Thyroid gland (tissue), 4 donors: Measurements from ENCODE around the gene RCAN2. TPM values are rescaled to one million over a fixed set of nuclear protein-coding genes. Genes with fewer than 3 reads are reported as not detected.

ENCODE experiments used
- DNase-seq, 2 donors: peaks; one replicate each; pipeline ENCODE4 v3.0.0-alpha.2; 2019
- H3K27ac ChIP-seq, 3 donors: fragments of 200-600 bp; sonication (generic); 1 replicate in 2 of 3; 2 replicates in 1 of 3; pipeline ENCODE4 v1.5.1; 2016 to 2019; ENCODE audit warnings: mild to moderate bottlenecking in 1 of 3, moderate library complexity in 1 of 3
- H3K27me3 ChIP-seq: fragments of 200-600 bp; sonication (generic); one replicate; pipeline ENCODE4 v1.5.1; 2019
- H3K36me3 ChIP-seq, 2 donors: fragments of 200-600 bp; sonication (generic); one replicate each; pipeline ENCODE4 v1.5.1; 2016 to 2019
- H3K4me1 ChIP-seq, 2 donors: fragments of 200-600 bp; sonication (generic); one replicate each; pipeline ENCODE4 v1.5.1; 2017 to 2019
- H3K4me3 ChIP-seq, 3 donors: fragments of 200-600 bp; sonication (generic); replicated peaks in 1 of 3; 1 replicate in 2 of 3; 2 replicates in 1 of 3; pipeline ENCODE4 v1.5.1; 2016; ENCODE audit warnings: mild to moderate bottlenecking in 1 of 3
- H3K9me3 ChIP-seq: fragments of 200-600 bp; sonication (generic); one replicate; pipeline ENCODE4 v1.5.1; 2017
- CTCF ChIP-seq, 6 experiments: fragments of 200-600 bp in 3 of 6; fragments of 450-650 bp in 3 of 6; sonication (generic) in 3 of 6; IDR thresholded peaks; one replicate each; pipeline ENCODE4 v1.5.1; 2016 to 2019; ENCODE audit warnings: antibody characterized with exemption in 6 of 6, mild to moderate bottlenecking in 2 of 6, inconsistent platforms in 1 of 6, moderate library complexity in 1 of 6
- POLR2A ChIP-seq, 2 donors: fragments of 450-650 bp; IDR thresholded peaks; one replicate each; pipeline ENCODE4 v1.6.1; 2017; ENCODE audit warnings: antibody characterized with exemption in 2 of 2, mild to moderate bottlenecking in 2 of 2, moderate library complexity in 1 of 2
- WGBS, 2 donors: methylation state at CpG; one replicate each; pipeline ENCODE4 v1.1.5; 2017; 5-methylcytosine and 5-hydroxymethylcytosine counted together
- intact Hi-C: fragments of 100-400 bp; cut with DNase I; formaldehyde crosslinking; loops from one replicate; pipeline ENCODE4 v1.15.1; 2023
- total RNA-seq, 4 donors: library from RNA; depleted of rRNA; stranded (reverse); fragments of >200 nt; gene quantifications; one replicate each; pipeline ENCODE4 v1.2.3, GENCODE V29; 2016

RCAN2 gene
- total RNA-seq, 4 donors from 2014 or later, result 14.0 to 33.2 (median 23.3) TPM

- Histone ChIP-seq H3K9me3 (no peaks in the 10 kb centered on the region), H3K36me3 (no peaks in the 10 kb centered on the region), H3K4me3 (no peak overlapping the region), H3K4me1 (no peaks in the 10 kb centered on the region), H3K27ac (peak overlapping the region in 1 of 3 donors; percentile 46), H3K27me3 (no peaks in the 10 kb centered on the region)
- WGBS, 2 donors, result 70 to 83% methylated on average over 2 of the region's 2 CpGs
- no peak for TF ChIP-seq CTCF (IDR thresholded peaks at IDR 0.05)
- TF ChIP-seq POLR2A (IDR thresholded peaks at IDR 0.05), result no peak
- DNase-seq, result no peak
- intact Hi-C loops, result no loop called here
Measured at GRCh38 chr6:46234156-46234556, 257.1 kb downstream of the RCAN2 start.

- no peak for DNase-seq
- WGBS, 2 donors, result 97 to 98% methylated on average over 3 of the region's 3 CpGs
- Histone ChIP-seq H3K9me3 (no peaks in the 10 kb centered on the region), H3K4me3 (no peak overlapping the region), H3K4me1 (no peaks in the 10 kb centered on the region), H3K36me3 (no peaks in the 10 kb centered on the region), H3K27ac (no peak overlapping the region), H3K27me3 (no peaks in the 10 kb centered on the region)
- no peak for TF ChIP-seq POLR2A (IDR thresholded peaks at IDR 0.05)
- intact Hi-C loops, result no loop called here
Measured at GRCh38 chr6:46233129-46233528, 258.1 kb downstream of the RCAN2 start.

- H3K36me3 ChIP-seq, result no peaks in the 10 kb centered on the region
- WGBS, 2 donors, result 52 to 78% methylated on average over 1 of the region's 1 CpG
- peaks cover 7 to 8% of the 10 kb centered on the region in 2 donors for H3K4me1 ChIP-seq
- H3K27me3 ChIP-seq, result no peaks in the 10 kb centered on the region
- no peak for DNase-seq
- H3K9me3 ChIP-seq, result no peaks in the 10 kb centered on the region
- no peak overlapping the region for H3K4me3 ChIP-seq
- intact Hi-C loops, result loop anchor here (5.0 kb wide), 1 partner anchor 185 kb away; no protein-coding TSS in a partner anchor
- H3K27ac ChIP-seq, result no peak overlapping the region
- no peak for TF ChIP-seq POLR2A (IDR thresholded peaks at IDR 0.05)
- no peak for TF ChIP-seq CTCF (IDR thresholded peaks at IDR 0.05)
Measured at GRCh38 chr6:46222286-46222685, 269.0 kb downstream of the RCAN2 start.

GRCh38 chr6:46221222-46221793, 269.9 kb downstream of the RCAN2 start:
- no peaks in the 10 kb centered on the region for H3K9me3 ChIP-seq
- H3K4me3 ChIP-seq, result no peak overlapping the region
- peaks cover 7 to 8% of the 10 kb centered on the region in 2 donors for H3K4me1 ChIP-seq
- H3K36me3 ChIP-seq, result no peaks in the 10 kb centered on the region
- 53 to 55% methylated on average over 4 of the region's 4 CpGs for WGBS, 2 donors
- TF ChIP-seq POLR2A (IDR thresholded peaks at IDR 0.05) (no peak), CTCF (IDR thresholded peaks at IDR 0.05) (peak; percentile 51 to 95 (median 77))
- H3K27me3 ChIP-seq, result no peaks in the 10 kb centered on the region
- peak in 1 of 2 donors; percentile 2 for DNase-seq
- H3K27ac ChIP-seq, result no peak overlapping the region
- intact Hi-C loops, result loop anchor here (5.0 kb wide), 1 partner anchor 186 kb away; no protein-coding TSS in a partner anchor

- Histone ChIP-seq H3K4me3 (no peak overlapping the region), H3K4me1 (peaks cover 7 to 8% of the 10 kb centered on the region in 2 donors), H3K36me3 (no peaks in the 10 kb centered on the region), H3K27me3 (no peaks in the 10 kb centered on the region), H3K27ac (no peak overlapping the region), H3K9me3 (no peaks in the 10 kb centered on the region)
- no peak for DNase-seq
- TF ChIP-seq POLR2A (IDR thresholded peaks at IDR 0.05) (no peak), CTCF (IDR thresholded peaks at IDR 0.05) (no peak)
- intact Hi-C loops, result loop anchor here (5.0 kb wide), 1 partner anchor 187 kb away; no protein-coding TSS in a partner anchor
- 73 to 85% methylated on average over 6 of the region's 6 CpGs for WGBS, 2 donors
Measured at GRCh38 chr6:46220352-46221221, 270.7 kb downstream of the RCAN2 start.
